Coronary artery (tissue), 2 donors: ENCODE data around the gene HHAT.

Source experiments
- DNase-seq: peaks from one replicate; pipeline ENCODE4 v3.0.0-alpha.2; 2017; ENCODE audit warnings: low spot score
- H3K27ac ChIP-seq, 2 donors: fragments of 200-600 bp; sonication (generic); one replicate each; pipeline ENCODE4 v1.5.1; 2016 to 2019
- H3K4me3 ChIP-seq: fragments of 200-600 bp; sonication (generic); 2 replicates; pipeline ENCODE4 v1.5.1; 2016; ENCODE audit warnings: mild to moderate bottlenecking, moderate library complexity
- CTCF ChIP-seq: fragments of 200-600 bp; sonication (generic); IDR thresholded peaks from one replicate; pipeline ENCODE4 v1.5.1; 2019; ENCODE audit warnings: antibody characterized with exemption

The HHAT gene

GRCh38 chr1:210313046-210313595 is 15.6 kb upstream of the HHAT start:
- H3K27ac ChIP-seq, result no peak overlapping the region
- no peak for TF ChIP-seq CTCF

GRCh38 chr1:210313921-210314320 is 14.8 kb upstream of the HHAT start:
- TF ChIP-seq CTCF, result no peak
- no peak overlapping the region for H3K27ac ChIP-seq
- no peak for DNase-seq

More at GRCh38 chr1:210313046-210313595, 15.6 kb upstream of the HHAT start:
- no peak overlapping the region for H3K4me3 ChIP-seq
- DNase-seq, result no peak

GRCh38 chr1:210315529-210315928 is 13.2 kb upstream of the HHAT start:
- no peak for TF ChIP-seq CTCF
- Histone ChIP-seq H3K4me3 (no peak overlapping the region), H3K27ac (no peak overlapping the region)
- DNase-seq, result peak; percentile 57

More at GRCh38 chr1:210313921-210314320, 14.8 kb upstream of the HHAT start:
- no peak overlapping the region for H3K4me3 ChIP-seq

GRCh38 chr1:210321131-210321530 is 7.6 kb upstream of the HHAT start:
- Histone ChIP-seq H3K4me3 (no peak overlapping the region), H3K27ac (no peak overlapping the region)
- DNase-seq, result peak; percentile 2
- TF ChIP-seq CTCF, result no peak

GRCh38 chr1:210321552-210321951 is 7.2 kb upstream of the HHAT start:
- peak; percentile 38 for DNase-seq

GRCh38 chr1:210323957-210324356 is 4.7 kb upstream of the HHAT start:
- no peak for DNase-seq
- H3K4me3 ChIP-seq, result no peak overlapping the region
- no peak for TF ChIP-seq CTCF
- no peak overlapping the region for H3K27ac ChIP-seq

More at GRCh38 chr1:210321552-210321951, 7.2 kb upstream of the HHAT start:
- no peak overlapping the region for H3K27ac ChIP-seq
- TF ChIP-seq CTCF, result no peak
- no peak overlapping the region for H3K4me3 ChIP-seq

- no peak for DNase-seq
- Histone ChIP-seq H3K4me3 (no peak overlapping the region), H3K27ac (no peak overlapping the region)
- TF ChIP-seq CTCF, result no peak
These were observed 3.6 kb upstream of the HHAT start for GRCh38 chr1:210325026-210325670.
